DOHH2 (cell line): ENCODE results near the gene TTF2.

Experiments used
- H3F3A ChIP-seq: fragments of 200-600 bp; sonication (generic), shearing (Covaris generic); 2 replicates; pipeline ENCODE4 v1.6.0; 2016; ENCODE audit warnings: antibody characterized with exemption, mild to moderate bottlenecking; ENCODE audit not compliant: control insufficient read depth, insufficient read depth
- H3K27ac ChIP-seq: fragments of 200-600 bp; sonication (generic); 2 replicates; pipeline ENCODE4 v1.5.1; 2014; ENCODE audit warnings: low read depth, mild to moderate bottlenecking, low read length, moderate library complexity
- H3K27me3 ChIP-seq: fragments of 200-600 bp; sonication (generic); 2 replicates; pipeline ENCODE4 v1.6.1; 2014; ENCODE audit warnings: mild to moderate bottlenecking, low read length, mixed read lengths; ENCODE audit not compliant: control insufficient read depth
- H3K36me3 ChIP-seq: fragments of 200-600 bp; sonication (generic); 2 replicates; pipeline ENCODE4 v1.6.1; 2014; ENCODE audit warnings: mild to moderate bottlenecking, low read length, moderate library complexity, mixed read lengths; ENCODE audit not compliant: control insufficient read depth
- H3K4me1 ChIP-seq: fragments of 200-600 bp; sonication (generic); 2 replicates; pipeline ENCODE4 v1.6.1; 2014; ENCODE audit warnings: mild to moderate bottlenecking, low read length, mixed read lengths; ENCODE audit not compliant: control insufficient read depth
- H3K4me2 ChIP-seq: fragments of 200-600 bp; sonication (generic); 2 replicates; pipeline ENCODE4 v1.6.0; 2014; ENCODE audit warnings: mild to moderate bottlenecking, low read length, moderate library complexity
- H3K4me3 ChIP-seq: fragments of 200-600 bp; sonication (generic); 2 replicates; pipeline ENCODE4 v1.5.1; 2014; ENCODE audit warnings: mild to moderate bottlenecking, low read length, mixed read lengths
- H3K79me2 ChIP-seq: fragments of 200-600 bp; sonication (generic); 2 replicates; pipeline ENCODE4 v1.6.1; 2014; ENCODE audit warnings: mild to moderate bottlenecking, low read length, mixed read lengths; ENCODE audit not compliant: control insufficient read depth
- H3K9me2 ChIP-seq: fragments of 200-600 bp; sonication (generic); replicated peaks from 2 replicates; pipeline ENCODE4 v1.6.1; 2014; ENCODE audit warnings: mild to moderate bottlenecking, low read length, mixed read lengths; ENCODE audit not compliant: control insufficient read depth
- H3K9me3 ChIP-seq: fragments of 200-600 bp; sonication (generic); 2 replicates; pipeline ENCODE4 v1.6.1; 2014; ENCODE audit warnings: antibody characterized with exemption, low read length, mixed read lengths; ENCODE audit not compliant: control insufficient read depth, insufficient read depth
- H4K20me1 ChIP-seq: fragments of 200-600 bp; sonication (generic); 2 replicates; pipeline ENCODE4 v1.6.0; 2014; ENCODE audit warnings: low read depth, mild to moderate bottlenecking, antibody characterized with exemption, low read length, moderate library complexity; ENCODE audit not compliant: control insufficient read depth, insufficient read depth
- EZH2phosphoT487 ChIP-seq: fragments of 200-600 bp; sonication (generic); IDR thresholded peaks from 2 replicates; pipeline ENCODE4 v1.6.1; 2017; ENCODE audit warnings: borderline replicate concordance, mild to moderate bottlenecking, antibody characterized with exemption, low read length, moderate library complexity, mixed read lengths
- TF ChIP-seq, protein P1 (sequence below): fragments of 200-600 bp; sonication (generic); IDR thresholded peaks from one replicate; pipeline ENCODE4 v1.5.1; 2014; ENCODE audit warnings: antibody characterized with exemption, mild to moderate bottlenecking, low read depth, low read length; ENCODE audit not compliant: poor library complexity, severe bottlenecking

TTF2 gene

DNA sequence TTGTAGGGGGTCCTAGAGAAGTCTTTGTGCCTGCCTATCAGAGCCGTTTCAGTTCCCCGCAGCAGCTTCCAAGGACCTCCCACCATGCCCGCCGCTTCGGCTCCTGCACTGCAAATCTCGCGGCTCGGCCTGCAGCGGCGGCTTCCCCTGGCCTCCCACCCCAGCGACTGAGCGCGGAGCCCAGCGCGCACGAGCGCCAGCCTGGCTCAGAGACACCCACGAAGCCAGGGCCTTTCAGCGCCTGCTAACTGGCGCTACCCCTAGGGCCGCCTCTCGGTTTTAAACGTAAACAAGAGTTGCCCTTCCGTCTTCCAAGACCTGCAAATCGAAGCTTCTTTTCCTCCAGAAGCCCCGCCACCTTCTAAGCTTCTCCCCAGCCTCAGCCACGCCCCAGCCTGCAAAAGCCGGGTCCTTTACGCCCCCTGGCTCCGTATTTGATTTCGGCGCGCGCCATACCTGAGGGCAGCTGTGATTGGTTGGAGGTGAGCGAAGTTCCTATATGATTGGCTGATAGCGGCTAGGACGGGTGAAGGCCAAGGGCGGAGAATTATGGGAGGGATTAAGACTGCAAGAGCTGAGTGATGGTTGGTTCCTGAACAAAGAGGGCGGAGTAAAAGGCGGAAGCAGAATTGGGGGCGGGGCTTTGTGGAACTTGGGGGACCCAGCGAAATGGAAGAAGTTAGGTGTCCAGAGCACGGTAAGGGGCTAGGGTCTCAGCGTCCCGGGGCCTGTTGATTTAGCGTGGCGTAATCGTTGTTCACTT is at the start of gene TTF2:
Gene TTF2, plus strand, starts transcription at position 649 of the 763 bp plus-strand sequence. Its CDS starts 21 bp downstream, at position 670.
- peak within 1 kb of the TSS; percentile 95 for H3K27ac ChIP-seq
- no peaks in the 10 kb centered on the region for H3K27me3 ChIP-seq
- H3K9me3 ChIP-seq: no peaks in the 10 kb centered on the region
- H3K36me3 ChIP-seq: peaks cover 52% of the 10 kb centered on the region
- peaks cover 42% of the 10 kb centered on the region for H3K4me1 ChIP-seq
- peak within 1 kb of the TSS; percentile 86 for H3K4me3 ChIP-seq
- peaks cover 13% of the 10 kb centered on the region for H3F3A ChIP-seq
- peaks cover 65% of the 10 kb centered on the region for H3K79me2 ChIP-seq
- H3K9me2 ChIP-seq: no peaks in the 10 kb centered on the region
- H3K4me2 ChIP-seq: peak within 1 kb of the TSS; percentile 83
- TF ChIP-seq, protein P1, sequence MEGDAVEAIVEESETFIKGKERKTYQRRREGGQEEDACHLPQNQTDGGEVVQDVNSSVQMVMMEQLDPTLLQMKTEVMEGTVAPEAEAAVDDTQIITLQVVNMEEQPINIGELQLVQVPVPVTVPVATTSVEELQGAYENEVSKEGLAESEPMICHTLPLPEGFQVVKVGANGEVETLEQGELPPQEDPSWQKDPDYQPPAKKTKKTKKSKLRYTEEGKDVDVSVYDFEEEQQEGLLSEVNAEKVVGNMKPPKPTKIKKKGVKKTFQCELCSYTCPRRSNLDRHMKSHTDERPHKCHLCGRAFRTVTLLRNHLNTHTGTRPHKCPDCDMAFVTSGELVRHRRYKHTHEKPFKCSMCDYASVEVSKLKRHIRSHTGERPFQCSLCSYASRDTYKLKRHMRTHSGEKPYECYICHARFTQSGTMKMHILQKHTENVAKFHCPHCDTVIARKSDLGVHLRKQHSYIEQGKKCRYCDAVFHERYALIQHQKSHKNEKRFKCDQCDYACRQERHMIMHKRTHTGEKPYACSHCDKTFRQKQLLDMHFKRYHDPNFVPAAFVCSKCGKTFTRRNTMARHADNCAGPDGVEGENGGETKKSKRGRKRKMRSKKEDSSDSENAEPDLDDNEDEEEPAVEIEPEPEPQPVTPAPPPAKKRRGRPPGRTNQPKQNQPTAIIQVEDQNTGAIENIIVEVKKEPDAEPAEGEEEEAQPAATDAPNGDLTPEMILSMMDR: no peak
- no peak for TF ChIP-seq EZH2phosphoT487
- no peaks in the 10 kb centered on the region for H4K20me1 ChIP-seq

DNA sequence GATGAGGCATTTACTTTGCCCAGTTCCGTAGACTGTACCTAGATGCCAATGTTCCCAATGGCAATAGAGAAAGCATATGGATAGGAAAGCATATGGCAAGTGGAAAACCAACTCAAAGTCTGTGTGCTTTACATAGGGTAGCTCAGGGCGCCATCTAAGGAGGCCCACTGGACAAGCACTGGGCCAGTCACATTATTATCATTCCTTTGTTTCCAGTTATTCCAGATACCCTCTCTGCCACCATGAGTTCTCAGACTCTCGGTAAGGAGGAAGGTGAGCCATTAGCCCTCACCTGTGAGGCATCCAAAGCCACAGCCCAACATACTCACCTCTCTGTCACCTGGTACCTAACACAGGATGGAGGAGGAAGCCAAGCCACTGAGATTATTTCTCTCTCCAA is 48.8 kb upstream of the TTF2 start:
- Histone ChIP-seq H3K4me3 (no peak overlapping the region), H3K27me3 (peaks cover 3% of the 10 kb centered on the region), H4K20me1 (no peaks in the 10 kb centered on the region), H3K4me2 (no peak overlapping the region), H3K9me3 (no peaks in the 10 kb centered on the region), H3K36me3 (no peaks in the 10 kb centered on the region), H3K9me2 (no peaks in the 10 kb centered on the region), H3K79me2 (no peaks in the 10 kb centered on the region), H3K4me1 (no peaks in the 10 kb centered on the region), H3K27ac (no peak overlapping the region), H3F3A (no peaks in the 10 kb centered on the region)
- TF ChIP-seq, protein P1: no peak
- TF ChIP-seq EZH2phosphoT487: no peak

DNA sequence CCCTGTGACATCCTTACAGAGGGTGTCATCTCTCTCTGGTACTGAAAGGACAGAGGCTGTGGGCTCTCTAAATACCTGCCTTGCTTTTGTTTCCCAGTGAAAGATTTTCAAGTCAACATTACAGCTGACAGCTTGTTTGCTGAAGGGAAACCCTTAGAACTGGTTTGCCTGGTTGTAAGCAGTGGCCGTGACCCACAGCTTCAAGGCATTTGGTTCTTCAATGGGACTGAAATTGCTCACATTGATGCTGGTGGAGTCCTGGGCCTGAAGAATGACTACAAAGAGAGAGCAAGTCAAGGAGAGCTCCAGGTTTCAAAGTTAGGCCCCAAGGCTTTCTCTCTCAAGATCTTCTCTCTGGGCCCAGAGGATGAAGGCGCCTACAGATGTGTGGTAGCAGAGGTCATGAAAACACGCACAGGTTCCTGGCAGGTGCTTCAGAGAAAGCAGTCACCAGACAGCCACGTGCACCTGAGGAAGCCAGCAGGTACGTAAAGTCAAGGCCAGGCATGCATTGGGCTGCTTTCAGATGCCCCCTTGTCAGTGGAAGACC is 46.7 kb upstream of the TTF2 start:
- Histone ChIP-seq H3K4me1 (no peaks in the 10 kb centered on the region), H3K36me3 (no peaks in the 10 kb centered on the region), H3K4me2 (no peak overlapping the region), H3K79me2 (no peaks in the 10 kb centered on the region), H4K20me1 (no peaks in the 10 kb centered on the region), H3F3A (no peaks in the 10 kb centered on the region), H3K9me2 (no peaks in the 10 kb centered on the region), H3K27ac (no peak overlapping the region), H3K4me3 (no peak overlapping the region), H3K27me3 (peaks cover 3% of the 10 kb centered on the region; the same call in 1 of the 2 replicates), H3K9me3 (no peaks in the 10 kb centered on the region)
- TF ChIP-seq EZH2phosphoT487: no peak
- TF ChIP-seq, protein P1: no peak
